ENCODE measurements around the gene POLDIP3.
"Not testable (repeated sequence)": the region's sequence is repeated elsewhere in the genome, so short reads cannot be mapped to it uniquely, and the experiment has no call there.

POLDIP3 gene

GRCh38 chr22:42613872-42614301 is 796 bp downstream of the POLDIP3 start:
- TF ChIP-seq, protein P1, sequence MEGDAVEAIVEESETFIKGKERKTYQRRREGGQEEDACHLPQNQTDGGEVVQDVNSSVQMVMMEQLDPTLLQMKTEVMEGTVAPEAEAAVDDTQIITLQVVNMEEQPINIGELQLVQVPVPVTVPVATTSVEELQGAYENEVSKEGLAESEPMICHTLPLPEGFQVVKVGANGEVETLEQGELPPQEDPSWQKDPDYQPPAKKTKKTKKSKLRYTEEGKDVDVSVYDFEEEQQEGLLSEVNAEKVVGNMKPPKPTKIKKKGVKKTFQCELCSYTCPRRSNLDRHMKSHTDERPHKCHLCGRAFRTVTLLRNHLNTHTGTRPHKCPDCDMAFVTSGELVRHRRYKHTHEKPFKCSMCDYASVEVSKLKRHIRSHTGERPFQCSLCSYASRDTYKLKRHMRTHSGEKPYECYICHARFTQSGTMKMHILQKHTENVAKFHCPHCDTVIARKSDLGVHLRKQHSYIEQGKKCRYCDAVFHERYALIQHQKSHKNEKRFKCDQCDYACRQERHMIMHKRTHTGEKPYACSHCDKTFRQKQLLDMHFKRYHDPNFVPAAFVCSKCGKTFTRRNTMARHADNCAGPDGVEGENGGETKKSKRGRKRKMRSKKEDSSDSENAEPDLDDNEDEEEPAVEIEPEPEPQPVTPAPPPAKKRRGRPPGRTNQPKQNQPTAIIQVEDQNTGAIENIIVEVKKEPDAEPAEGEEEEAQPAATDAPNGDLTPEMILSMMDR (IDR thresholded peaks at IDR 0.05; ENCODE audit: low read depth, low read length): no peak
- no peak for DNase-seq (ENCODE audit: extremely low read depth, low read depth)

DNA sequence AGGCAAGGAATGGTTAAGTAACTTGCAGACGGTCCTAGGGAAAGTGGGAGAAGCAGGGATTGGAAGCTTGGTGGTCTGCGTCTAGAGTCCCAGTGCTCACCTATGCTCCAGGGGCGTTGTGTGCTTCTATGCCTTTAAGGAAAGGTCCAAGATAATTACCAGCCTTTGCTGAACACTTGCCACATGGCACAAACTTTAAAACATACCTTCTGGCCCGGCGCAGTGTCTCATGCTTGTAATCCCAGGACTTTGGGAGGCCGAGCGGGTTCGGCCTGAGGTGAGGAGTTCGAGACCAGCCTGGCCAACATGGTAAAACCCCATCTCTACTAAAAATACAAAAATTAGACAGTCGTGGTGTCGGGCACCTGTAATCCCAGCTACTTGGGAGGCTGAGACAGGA is 2.3 kb downstream of the POLDIP3 start:
- TF ChIP-seq, protein P1 (IDR thresholded peaks at IDR 0.05; ENCODE audit: low read depth, low read length): no peak
- DNase-seq (ENCODE audit: extremely low read depth, low read depth): no peak

- no peak for DNase-seq (ENCODE audit: extremely low read depth, low read depth)
- TF ChIP-seq, protein P1 (IDR thresholded peaks at IDR 0.05; ENCODE audit: low read depth, low read length): no peak
Observed at GRCh38 chr22:42611051-42611450, 3.6 kb downstream of the POLDIP3 start.

DNA sequence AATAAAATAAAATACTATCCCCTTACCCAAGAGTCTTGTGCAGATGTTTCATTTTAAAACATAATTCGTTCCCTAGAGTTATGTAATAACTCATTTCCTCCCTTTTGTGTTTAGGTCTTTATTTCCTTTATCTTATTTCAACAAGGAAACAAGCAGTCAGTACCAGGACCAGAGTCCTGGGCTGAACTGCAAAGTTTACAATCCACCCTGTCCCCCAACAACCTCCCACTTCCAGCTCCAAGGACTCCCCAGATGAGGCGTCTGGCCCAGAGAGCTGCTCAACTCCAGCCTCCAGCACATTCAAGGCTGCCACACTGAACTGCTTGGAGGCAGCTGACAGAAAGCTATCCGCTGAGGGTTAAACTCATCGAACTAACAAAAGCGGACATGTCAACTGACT is 4.5 kb downstream of the POLDIP3 start:
- TF ChIP-seq, protein P1 (IDR thresholded peaks at IDR 0.05; ENCODE audit: low read depth, low read length): no peak
- DNase-seq (ENCODE audit: extremely low read depth, low read depth): no peak

DNA sequence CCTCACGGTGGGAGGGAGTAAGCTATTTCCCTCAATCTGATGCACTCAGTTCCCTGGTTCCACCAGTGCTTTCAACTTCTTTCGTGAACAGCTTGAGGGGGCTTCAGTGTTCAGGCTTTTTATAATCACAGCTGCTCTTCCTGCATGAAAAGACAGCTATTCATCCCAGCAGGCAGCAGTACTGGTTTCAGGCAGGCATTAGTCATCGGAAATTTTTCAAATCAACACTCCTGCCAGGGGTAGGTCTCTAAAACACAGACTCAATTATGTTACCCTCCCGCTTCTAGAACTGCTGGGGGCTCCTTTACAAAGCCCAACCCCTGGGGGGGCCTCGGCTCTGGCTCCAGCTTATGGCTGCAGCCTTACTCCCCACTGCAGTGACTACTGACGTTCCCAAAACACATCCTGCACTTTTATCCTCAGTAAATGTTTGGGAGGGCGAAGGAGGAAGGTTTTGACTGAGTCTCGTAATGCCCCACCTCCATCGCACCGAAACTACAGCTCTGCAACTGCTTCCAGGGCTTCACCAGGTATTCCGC is 5.8 kb downstream of the POLDIP3 start:
- TF ChIP-seq, protein P1 (IDR thresholded peaks at IDR 0.05; ENCODE audit: low read depth, low read length): no peak
- no peak for DNase-seq (ENCODE audit: extremely low read depth, low read depth)

DNA sequence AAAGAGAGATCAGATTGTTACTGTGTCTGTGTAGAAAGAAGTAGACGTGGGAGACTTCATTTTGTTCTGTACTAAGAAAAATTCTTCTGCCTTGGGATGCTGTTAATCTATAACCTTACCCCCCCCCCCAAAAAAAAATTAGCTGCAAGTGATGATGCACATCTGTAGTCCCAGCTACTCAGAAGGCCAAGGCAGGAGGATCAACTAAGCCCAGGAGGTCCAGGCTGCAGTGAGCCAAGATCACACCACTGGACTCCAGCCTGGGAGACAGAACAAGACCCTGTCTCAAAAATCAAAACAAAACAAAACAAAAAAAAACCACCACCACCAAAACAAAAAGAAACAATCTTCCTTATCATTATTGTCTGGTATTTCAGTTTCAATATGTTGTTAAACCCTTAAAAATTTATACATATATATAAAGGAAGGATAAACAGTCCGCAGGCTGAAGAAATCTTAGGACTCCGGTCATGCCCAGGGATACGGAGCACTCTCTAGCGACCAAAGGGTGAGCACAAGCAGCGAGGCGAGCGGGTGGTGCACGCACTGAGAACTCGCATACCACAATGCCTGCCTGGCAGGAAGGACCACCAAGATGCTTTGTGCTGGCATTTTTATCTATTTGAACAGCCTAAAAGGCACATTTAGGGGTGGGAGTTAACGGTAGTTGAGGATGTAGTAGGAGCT is 6.4 kb downstream of the POLDIP3 start:
- DNase-seq (ENCODE audit: extremely low read depth, low read depth): no peak
- TF ChIP-seq, protein P1 (IDR thresholded peaks at IDR 0.05; ENCODE audit: low read depth, low read length): no peak

DNA sequence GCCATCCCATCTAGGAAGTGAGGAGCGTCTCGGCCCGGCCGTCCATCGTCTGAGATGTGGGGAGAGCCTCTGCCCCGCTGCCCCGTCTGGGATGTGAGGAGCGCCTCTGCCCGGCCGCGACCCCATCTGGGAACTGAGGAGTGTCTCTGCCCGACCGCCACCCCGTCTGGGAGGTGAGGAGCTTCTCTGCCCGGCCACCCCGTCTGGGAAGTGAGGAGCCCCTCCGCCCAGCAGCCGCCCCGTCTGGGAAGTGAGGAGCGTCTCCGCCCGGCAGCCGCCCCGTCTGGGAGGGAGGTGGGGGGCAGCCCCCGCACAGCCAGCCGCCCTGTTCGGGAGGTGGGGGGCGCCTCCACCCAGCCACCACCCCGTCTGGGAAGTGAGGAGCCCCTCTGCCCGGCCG is 7.0 kb downstream of the POLDIP3 start:
- not testable (repeated sequence) for DNase-seq (ENCODE audit: extremely low read depth, low read depth)

DNA sequence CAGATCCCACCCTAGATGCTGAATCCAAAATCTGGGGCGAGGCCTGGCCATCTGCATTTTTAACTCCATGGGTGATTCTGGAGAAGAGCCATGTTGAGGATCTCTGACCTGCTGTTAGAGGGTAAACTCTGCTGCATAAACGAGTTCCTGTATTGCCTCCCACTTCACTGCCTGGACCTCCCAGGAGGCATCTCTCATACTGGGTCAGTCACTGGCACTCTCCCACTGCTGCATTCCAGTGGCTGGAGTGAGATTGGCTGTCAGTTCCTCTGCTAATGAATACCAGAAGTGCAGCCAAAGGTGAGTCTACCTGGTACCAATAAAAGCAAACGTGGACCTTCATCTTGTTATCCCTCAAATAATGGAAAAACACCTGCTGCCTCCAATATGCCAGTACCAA is 10.3 kb downstream of the POLDIP3 start:
- TF ChIP-seq, protein P1 (IDR thresholded peaks at IDR 0.05; ENCODE audit: low read depth, low read length): no peak
- no peak for DNase-seq (ENCODE audit: extremely low read depth, low read depth)

Data from AG09319 (cell line).